HL-60/S4 (cell line): ENCODE results near the gene TRPM3.

ENCODE experiments used
- in situ Hi-C: fragments of 300-500 bp; cut with MboI; formaldehyde crosslinking; loops from 2 replicates; pipeline ENCODE4 v1.14.3; 2022; ENCODE audit warnings: low sequenced_read_pairs

Gene TRPM3

GRCh38 chr9:70569070-70569772 lies 552.2 kb downstream of the TRPM3 start:
- in situ Hi-C loops, result no loop called here

DNA sequence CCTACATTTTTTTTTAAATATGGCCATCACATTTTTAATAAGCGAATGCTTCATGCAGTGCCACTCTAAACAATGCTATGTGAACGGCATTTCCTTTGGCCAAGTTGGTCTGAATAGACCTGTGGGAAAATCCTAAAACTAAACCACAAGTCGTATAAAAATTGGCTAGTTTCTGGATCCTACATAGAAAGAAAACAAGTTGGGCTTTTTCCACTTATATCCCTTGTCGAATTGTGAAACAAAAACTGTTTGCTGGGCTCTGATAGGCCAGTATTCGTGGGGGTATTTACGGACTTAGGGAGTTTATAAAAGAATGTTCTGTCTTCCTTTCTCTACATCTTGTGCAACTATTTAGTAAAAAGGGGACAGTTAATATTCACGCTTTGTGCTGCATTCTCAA lies 553.9 kb downstream of the TRPM3 start:
- in situ Hi-C loops, result no loop called here

DNA sequence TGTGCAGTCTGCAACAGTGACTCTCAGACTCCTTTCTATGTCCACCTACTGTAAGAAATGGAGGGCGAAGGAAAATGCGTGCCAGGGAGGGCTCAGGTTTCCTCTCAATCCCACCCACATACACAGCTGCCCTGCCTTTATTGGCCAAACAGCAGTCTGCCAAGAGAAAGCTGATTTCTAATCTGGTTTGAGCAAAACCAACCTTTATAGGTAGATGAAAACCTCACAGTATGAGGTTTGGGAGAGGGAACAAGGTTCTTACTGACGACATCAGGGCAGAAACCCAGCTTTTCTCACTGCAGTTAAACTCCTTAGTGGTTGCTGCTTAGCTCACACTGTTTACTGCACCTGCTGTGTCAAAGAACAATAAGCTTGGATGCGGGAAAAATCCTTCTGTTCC lies 554.7 kb downstream of the TRPM3 start:
- in situ Hi-C loops, result no loop called here

DNA sequence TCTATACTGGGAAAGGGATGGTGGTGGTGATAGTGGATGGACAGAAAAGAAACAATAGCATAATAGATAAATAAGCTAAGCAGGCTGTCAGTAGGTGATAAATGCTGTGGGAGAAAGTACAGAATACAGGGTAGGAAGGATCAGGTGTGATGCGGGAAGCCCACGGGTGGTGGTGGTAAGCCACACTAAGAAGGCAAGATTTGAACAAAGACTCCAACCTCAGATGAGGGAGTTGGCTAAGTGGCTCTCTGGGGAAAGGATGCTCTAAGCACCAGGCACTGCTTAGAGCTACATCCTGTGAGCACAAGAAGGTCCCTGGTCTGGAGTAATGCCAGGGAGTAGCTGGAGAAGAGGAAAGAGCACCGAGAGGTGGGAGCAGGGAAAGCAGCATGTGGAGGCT lies 555.4 kb downstream of the TRPM3 start:
- in situ Hi-C loops, result no loop called here

- in situ Hi-C loops, result no loop called here
These were observed 556.7 kb downstream of the TRPM3 start for GRCh38 chr9:70564468-70565335.

DNA sequence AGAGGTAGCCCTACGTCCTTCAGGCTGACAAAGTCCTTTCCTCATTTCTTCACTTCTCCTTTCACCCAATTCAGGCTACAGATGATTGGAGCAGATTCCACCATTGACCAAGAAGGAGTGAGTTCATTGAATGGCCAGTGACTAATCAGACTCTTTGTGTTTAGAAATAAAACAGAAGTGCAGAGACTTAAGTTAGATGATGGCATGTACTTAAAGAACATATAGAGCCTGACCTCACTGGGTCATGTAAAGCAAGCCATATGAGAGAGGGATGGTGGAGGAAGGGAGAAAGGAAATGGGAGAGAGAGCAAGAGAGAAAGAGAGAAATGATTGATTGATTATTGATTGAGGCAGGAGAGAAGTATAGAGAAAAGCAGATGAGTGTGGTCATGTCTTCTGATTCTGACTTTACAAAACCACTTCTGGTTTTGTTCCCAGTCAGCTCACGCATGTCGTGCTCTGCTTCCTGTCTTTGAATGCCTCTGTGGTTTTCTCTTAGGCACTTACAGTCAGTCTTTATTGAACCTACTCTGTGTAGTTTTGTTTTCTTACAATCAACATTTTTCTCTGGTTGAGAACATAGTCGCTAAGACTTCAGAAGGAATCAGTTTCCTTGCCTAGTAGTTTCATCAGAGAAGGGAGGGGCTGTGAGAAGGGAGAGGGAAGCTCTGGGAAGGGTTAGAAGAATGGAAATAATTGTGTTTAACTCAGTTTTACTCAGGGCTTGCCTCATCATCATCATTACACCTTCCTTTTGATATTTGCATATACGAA lies 557.8 kb downstream of the TRPM3 start:
- in situ Hi-C loops, result no loop called here

DNA sequence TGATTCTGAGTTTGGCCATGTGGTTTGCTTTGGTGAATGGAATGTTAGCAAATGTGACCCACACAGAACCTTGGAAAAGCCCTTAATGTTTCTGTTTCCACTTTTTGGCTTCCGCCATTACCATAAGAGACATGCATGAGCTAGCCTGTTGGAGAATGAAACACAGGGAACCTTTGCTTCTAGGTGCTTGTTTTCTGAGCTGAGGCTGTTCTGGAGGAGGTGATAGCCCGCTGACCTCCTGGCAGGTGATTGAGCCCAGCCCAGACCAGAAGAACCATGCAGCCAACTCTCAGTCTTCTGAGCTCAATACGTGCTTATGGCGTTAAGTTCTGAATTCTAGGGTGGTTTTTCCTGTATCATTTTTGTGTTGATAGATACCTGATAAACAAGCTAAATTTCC lies 558.4 kb downstream of the TRPM3 start:
- in situ Hi-C loops, result no loop called here

- in situ Hi-C loops, result no loop called here
These were observed 559.5 kb downstream of the TRPM3 start for GRCh38 chr9:70561786-70562395.

GRCh38 chr9:70561111-70561510 lies 560.3 kb downstream of the TRPM3 start:
- in situ Hi-C loops, result no loop called here

GRCh38 chr9:70559102-70559501 lies 562.3 kb downstream of the TRPM3 start:
- in situ Hi-C loops, result no loop called here

DNA sequence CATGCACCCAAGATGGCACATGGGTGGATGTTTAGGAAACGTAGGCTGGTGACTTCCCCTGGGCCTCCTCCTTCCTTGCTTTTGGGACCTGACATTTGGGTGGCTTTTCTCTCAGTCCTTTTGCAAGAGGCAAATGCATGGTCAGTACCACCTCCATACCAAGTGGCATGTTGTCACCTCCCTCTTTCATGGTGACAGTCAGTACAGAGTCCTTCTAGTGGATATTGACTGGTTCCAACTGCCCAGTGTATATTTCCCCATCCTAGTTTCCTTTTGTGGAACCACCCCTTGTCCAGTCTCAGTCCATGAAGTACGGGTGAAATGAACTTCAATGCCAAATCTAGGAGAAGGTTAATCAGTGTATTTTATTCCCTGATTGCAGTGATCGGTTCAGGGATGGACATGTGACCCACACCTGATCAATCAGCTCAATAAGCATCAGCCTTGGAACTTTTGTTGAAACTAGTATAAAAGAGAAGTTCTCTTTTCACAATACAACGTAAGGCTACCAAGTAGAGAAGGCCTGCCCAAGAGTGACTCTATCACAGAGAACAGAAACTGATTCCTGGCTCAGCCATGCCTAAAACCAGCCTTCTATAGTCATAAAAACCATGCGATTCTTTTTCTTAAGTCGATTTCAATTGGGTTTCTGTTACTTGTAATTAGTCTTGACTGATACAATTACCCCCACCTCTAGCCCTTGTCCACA lies 563.6 kb downstream of the TRPM3 start:
- in situ Hi-C loops, result no loop called here

DNA sequence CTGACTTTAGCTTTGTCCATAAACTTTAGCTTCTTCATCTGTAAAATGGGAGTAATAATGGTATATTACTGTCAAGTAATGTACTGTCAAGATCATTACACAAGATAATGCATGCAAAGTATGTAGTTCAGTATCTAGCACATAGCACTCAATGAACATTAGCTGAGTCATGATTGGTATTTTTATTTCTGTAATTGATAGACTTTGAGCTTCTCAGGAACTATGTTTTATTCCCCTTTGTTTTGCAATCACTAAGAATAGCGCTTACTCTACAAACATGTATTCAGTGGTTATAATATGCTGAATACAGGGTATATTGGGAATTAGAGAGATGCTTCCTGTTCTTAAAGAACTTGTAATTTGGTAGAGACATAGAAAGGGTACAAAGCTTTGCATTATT lies 564.6 kb downstream of the TRPM3 start:
- in situ Hi-C loops, result no loop called here

GRCh38 chr9:70554881-70555280 lies 566.5 kb downstream of the TRPM3 start:
- in situ Hi-C loops, result no loop called here

DNA sequence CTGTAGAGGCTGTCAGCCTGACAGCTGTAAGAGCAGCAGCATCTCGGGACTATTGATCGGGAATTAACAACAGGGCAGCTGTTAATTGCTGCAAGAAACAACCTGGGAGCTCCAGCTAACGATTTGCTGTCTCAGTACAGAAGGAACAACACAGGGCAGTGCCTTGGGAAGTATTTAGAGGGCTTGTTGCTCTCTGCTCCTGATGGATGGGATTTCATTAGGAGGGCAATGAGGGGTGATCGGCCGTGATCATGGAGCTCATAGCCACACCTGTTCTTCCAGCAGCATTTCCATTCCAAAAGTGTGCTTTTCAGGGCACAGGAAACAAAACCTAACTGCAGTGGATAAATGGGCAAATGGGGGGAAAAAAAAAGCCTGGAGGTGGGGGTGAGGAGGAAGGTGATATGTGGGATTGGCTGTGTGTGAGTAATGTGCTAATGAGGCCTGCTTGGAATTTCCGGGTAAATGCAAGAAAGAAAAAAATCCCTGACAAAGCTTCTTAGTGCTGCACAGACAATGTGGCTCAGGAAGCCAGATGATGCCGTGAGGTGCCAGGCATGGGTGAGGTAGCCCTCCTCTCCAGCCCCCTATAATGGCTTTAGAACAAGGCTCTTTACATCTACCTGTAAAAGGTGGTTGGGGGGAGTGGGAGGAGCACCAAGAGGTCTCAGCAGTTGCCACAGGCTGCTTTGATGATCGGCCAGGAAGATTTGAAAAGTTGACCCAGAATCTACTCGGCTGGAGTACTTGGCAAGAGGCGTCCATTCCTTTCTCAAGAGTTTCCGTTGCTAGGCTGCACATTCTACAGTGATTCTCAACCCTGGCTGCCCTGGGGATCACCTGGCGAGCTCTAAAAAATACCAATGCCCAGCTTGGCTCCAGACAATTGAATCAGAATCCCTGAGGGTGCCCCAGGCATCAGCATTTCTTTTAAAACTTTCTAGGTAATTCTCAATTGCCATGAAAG lies 567.4 kb downstream of the TRPM3 start:
- in situ Hi-C loops, result no loop called here

DNA sequence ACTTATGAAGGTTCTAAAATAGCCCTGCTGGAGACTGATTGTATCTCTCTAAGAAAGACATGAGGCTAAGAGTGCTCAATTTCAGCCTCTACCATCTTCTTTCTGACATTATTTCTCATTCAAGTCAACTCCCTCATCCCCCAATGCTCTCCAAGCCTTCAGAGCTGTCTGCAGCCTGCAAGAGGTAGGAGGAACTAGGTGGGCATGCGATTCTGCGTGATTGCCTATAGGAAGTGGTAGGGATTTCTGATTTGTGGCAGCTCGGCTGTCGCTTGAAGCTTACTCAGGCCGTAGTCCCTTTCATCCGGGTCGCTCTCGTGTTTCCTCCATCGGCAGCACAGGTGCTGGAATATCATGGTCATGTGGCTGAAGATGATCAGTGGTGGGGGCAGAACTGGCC lies 568.9 kb downstream of the TRPM3 start:
- in situ Hi-C loops, result no loop called here

DNA sequence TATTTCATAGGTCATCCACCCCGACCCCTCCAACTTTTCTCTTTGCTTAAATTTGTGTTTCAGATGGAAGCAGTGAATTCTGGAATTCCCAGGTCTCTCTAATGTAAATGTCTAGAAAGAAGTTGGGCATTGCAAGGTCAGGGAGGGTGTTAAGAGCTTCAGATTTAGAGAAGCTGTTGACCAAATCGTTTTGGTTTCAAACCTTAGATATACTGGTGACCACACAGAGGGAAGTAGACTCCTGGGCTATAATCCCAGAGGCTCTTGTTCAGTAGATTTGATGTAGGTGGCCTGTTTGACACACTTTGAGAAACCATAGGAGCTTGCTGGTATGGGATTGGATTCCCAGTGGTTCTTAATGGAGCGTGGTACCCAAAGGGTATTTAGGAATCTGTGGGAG lies 569.6 kb downstream of the TRPM3 start:
- in situ Hi-C loops, result no loop called here

DNA sequence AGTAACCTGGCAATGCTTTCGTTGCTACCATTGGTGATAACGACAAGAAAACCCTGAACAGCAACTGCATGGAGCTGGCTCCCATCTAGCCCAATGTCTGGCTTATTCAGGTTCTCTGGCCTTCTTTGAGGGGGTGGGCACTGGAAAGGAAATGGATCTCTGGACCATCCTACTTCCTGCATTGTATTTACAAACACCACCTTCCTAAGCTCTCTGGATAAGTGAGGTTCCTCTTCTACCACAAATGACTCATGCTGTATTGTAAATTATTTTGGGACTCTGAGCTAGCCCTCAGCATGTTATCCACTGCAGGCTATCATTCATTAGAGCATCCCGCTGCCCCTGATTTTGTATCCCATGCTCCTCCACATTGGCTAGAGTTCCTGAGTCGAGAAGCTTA lies 570.0 kb downstream of the TRPM3 start:
- in situ Hi-C loops, result no loop called here

DNA sequence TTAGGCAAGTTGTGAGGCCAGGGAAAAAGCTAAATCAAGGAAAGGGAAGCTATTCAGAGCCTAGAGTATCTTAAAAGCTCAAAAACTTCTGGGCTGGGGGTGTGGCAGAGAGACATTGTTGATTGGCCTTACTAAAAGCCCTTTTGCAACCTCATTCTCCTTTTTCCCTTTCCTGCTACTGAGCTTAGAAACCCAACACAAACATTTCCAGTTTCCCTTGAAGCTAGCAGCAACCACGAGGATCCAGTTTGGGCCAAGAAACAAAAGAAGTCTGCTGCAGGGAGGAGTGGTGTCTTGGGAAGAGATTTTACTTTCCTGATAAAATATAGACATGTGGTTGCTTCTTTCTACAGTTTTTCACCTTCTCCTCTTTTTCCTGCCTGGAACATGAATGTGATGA lies 571.5 kb downstream of the TRPM3 start:
- in situ Hi-C loops, result no loop called here

DNA sequence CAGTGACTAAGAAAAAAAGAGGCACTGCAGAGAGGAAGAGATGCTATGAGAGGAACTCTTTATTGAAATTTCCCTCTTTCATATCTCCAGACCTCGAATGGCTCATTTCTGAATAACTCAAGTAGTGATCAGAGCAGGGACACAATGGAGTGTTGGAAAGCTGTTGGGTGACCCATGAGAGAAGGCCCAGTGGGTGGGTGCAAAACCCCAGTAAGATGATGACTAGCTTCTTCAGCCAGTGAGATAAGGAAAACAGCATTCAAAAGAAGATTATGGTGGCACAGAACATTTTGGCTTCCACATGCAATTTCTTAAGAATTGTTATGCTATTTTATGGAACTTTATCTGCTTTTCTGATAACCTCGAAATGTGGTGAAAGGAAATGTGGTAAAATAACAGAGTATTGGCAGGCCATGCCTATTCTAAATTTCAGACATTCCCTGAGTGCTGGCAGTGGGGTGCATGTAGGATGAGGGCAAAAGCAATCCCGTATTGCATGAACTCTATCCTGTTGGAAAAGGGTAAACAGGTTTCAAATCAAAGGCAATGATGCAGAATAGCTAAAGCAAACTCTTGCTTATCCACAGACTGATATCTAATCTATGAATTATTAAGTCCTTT lies 579.0 kb downstream of the TRPM3 start:
- in situ Hi-C loops, result no loop called here
